ENCODE data around the gene AVPR2. TPM values are rescaled to one million over a fixed set of nuclear protein-coding genes. Genes with fewer than 3 reads are reported as not detected.

AVPR2 gene
- total RNA-seq, 6 donors from 2014 or later: 1.2 to 2.8 (median 1.4) TPM; not detected in 3

DNA sequence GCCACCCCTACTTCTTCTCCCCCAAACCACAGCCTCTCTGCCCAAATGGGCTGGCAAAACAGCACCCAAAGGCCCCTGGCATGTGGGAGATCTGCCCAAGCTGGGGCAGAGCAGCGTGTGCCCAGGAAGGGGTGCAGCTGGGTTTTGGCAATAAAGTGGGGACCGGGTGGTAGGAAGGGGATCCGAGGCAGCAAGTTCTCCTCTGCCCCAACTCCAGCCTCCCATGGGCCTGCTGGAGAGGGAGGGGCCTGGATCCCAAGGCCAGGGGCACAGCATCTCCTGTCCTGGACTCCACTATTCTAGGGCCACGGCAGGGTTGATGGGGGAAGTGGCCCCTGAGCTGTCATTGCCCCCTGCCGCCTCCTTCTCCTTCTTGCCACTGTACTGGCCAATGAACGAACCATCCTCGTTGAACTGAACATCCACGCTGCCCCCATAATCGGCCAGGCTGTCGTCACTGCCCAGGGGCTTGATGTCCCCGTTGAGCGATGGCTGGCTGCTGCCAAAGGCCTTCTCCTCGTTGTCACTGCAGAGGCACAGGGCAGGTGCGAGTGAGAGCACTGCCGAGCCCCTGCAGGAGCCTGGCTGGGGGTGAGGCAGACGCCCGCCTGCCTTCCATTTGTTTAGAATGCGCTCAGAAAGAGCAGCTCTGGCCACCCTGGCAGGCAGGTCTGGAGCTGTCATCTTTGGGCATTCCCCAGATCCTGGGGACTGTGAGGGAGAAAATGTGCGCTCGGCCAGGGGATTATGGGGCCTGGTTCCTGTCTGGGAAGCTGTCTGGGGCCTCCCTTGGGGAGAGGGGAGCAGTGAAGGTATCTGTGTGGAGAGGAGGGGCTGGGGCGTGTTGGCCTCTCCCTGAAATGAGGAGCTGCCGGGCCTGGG, 41.9 kb upstream of the AVPR2 start:
- DNase-seq: no peak
- H3K9me3 ChIP-seq: no peaks in the 10 kb centered on the region
- no peak for ATAC-seq (ENCODE audit: low FRiP score in 2 of 2)
- WGBS, 2 donors: 68 to 76% methylated on average over 5 to 19 of the region's 22 CpGs
- no peak overlapping the region for H3K4me3 ChIP-seq
- no peak overlapping the region for H3K27ac ChIP-seq
- H3K36me3 ChIP-seq: no peaks in the 10 kb centered on the region
- H3K27me3 ChIP-seq: peaks cover 0 to 6% (median 0%) of the 10 kb centered on the region in 4 donors
- no peak for TF ChIP-seq POLR2AphosphoS5 (IDR thresholded peaks at IDR 0.05)
- TF ChIP-seq, protein P1, sequence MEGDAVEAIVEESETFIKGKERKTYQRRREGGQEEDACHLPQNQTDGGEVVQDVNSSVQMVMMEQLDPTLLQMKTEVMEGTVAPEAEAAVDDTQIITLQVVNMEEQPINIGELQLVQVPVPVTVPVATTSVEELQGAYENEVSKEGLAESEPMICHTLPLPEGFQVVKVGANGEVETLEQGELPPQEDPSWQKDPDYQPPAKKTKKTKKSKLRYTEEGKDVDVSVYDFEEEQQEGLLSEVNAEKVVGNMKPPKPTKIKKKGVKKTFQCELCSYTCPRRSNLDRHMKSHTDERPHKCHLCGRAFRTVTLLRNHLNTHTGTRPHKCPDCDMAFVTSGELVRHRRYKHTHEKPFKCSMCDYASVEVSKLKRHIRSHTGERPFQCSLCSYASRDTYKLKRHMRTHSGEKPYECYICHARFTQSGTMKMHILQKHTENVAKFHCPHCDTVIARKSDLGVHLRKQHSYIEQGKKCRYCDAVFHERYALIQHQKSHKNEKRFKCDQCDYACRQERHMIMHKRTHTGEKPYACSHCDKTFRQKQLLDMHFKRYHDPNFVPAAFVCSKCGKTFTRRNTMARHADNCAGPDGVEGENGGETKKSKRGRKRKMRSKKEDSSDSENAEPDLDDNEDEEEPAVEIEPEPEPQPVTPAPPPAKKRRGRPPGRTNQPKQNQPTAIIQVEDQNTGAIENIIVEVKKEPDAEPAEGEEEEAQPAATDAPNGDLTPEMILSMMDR (IDR thresholded peaks at IDR 0.05): no peak
- TF ChIP-seq POLR2A (IDR thresholded peaks at IDR 0.05): no peak
- TF ChIP-seq EP300 (IDR thresholded peaks at IDR 0.05): no peak
- H3K4me1 ChIP-seq: no peaks in the 10 kb centered on the region

DNA sequence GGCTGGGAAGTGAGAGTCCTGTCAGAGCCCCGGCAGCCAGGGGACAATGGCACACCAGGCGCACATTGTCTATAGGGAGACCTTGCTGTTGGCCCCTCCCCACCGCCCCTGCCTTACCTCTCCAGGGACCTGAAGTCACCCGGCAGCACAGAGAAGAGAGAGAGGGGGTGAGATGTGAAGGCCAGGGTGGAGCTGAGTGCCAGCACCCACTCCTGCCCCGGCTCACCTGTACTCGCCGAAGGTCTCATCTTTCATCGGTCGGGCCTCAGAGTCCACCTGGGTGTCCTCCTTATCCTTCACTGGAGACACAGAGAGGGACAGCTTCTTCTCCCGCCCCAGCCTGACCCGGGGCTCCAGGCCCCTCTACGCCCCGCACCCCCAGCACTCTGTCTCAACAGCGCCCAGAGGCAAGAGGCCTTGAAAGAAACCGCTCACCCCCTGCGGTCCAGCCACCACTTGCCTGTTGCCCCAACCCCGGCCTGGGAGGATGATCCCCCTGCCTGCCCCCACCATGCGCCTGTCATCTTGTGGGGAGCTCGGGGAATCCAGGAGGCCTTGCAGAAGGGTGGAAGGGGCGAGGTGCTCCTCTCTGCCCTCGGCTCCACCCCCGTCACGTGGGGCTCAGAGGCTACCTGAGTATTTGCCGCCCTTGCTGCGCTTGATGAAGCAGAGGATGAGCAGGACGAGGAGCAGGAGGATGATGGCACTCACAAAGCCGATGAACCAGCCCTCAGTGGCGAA, 41.1 kb upstream of the AVPR2 start:
- DNase-seq: no peak
- no peak overlapping the region for H3K27ac ChIP-seq
- WGBS, 2 donors: 66 to 68% methylated on average over 4 to 28 of the region's 28 CpGs

DNA sequence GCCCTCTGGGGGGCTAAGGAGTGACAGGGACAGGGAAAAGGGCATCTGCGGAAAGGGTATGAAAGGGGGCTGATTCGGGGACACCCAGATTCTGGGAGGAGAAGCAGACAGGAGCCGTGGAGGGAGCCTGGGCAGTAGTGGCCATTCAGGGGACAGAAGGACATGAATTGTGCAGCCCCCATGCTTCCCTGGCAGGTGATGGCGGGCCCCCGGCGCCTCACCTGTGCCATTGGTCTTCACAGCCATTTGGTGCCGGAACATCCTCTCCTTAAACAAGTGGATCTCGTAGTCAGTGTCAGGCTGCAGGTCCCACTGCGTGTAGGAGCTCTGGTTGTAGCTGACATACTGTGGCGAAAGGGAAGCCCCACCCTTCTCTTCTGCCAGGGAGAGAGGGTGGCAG, 40.4 kb upstream of the AVPR2 start:
- Histone ChIP-seq H3K4me1 (no peaks in the 10 kb centered on the region), H3K27me3 (peaks cover 0 to 6% (median 0%) of the 10 kb centered on the region in 4 donors), H3K36me3 (no peaks in the 10 kb centered on the region), H3K27ac (no peak overlapping the region), H3K4me3 (no peak overlapping the region), H3K9me3 (no peaks in the 10 kb centered on the region)
- TF ChIP-seq EP300 (IDR thresholded peaks at IDR 0.05) (no peak), POLR2A (IDR thresholded peaks at IDR 0.05) (no peak), POLR2AphosphoS5 (IDR thresholded peaks at IDR 0.05) (no peak)
- TF ChIP-seq, protein P1 (IDR thresholded peaks at IDR 0.05): no peak
- ATAC-seq (ENCODE audit: low FRiP score in 2 of 2) (no peak), DNase-seq (no peak)
- 82 to 84% methylated on average over 3 to 9 of the region's 10 CpGs for WGBS, 2 donors

More for the DNA sequence above, 41.1 kb upstream of the AVPR2 start:
- Histone ChIP-seq H3K36me3 (no peaks in the 10 kb centered on the region), H3K4me1 (no peaks in the 10 kb centered on the region), H3K9me3 (no peaks in the 10 kb centered on the region), H3K4me3 (no peak overlapping the region), H3K27me3 (peaks cover 0 to 6% (median 0%) of the 10 kb centered on the region in 4 donors)
- TF ChIP-seq, protein P1 (IDR thresholded peaks at IDR 0.05): no peak
- TF ChIP-seq EP300 (IDR thresholded peaks at IDR 0.05) (no peak), POLR2A (IDR thresholded peaks at IDR 0.05) (no peak), POLR2AphosphoS5 (IDR thresholded peaks at IDR 0.05) (no peak)
- no peak for ATAC-seq (ENCODE audit: low FRiP score in 2 of 2)

DNA sequence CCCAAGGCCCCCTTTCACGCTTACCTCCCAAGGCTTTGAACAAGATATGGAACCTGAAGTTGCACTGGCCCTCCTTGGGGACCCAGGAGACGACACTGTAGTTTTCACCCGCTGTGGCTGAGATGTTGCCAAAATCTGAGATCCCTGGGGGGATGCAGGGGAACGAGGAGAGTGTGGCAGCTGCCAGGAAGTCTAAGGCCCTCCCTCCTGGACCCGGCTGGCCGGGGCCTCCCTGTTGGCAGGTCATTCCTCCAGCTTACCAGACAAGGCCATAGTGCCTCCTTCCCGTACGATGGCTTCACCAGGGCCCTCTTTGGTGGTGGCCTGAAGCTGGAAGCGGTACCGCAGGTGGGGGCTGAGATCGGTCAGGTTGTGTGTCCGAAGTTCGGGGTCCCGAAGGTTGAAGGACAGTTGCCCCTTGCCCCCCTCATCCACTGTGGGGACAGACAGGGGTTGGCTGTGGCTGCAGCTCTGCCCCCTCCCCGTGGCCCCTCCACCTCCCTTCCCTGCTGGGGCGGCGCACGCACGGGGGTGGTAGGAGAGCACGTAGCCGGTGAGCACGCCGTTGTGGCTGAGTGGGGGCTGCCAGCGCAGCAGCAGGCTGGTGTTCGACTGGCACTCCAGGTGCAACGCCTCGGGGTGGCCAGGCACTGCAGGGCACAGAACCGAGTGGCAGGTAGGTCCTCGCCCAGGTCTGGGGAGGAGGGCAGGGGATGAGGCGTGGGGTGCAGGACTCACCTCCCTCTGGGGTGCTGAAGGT, 39.7 kb upstream of the AVPR2 start:
- H3K4me1 ChIP-seq: no peaks in the 10 kb centered on the region
- H3K36me3 ChIP-seq: no peaks in the 10 kb centered on the region
- TF ChIP-seq EP300 (IDR thresholded peaks at IDR 0.05) (no peak), POLR2A (IDR thresholded peaks at IDR 0.05) (no peak), POLR2AphosphoS5 (IDR thresholded peaks at IDR 0.05) (no peak)
- TF ChIP-seq, protein P1 (IDR thresholded peaks at IDR 0.05): no peak
- whole genome bisulfite sequencing, 2 donors: 87% methylated on average over 30 of the region's 30 CpGs; no CpG with 5 or more reads in 1 of the 2 donors
- DNase-seq: no peak
- no peaks in the 10 kb centered on the region for H3K9me3 ChIP-seq
- no peak overlapping the region for H3K4me3 ChIP-seq
- no peak overlapping the region for H3K27ac ChIP-seq
- H3K27me3 ChIP-seq: peaks cover 0 to 6% (median 0%) of the 10 kb centered on the region in 4 donors
- ATAC-seq (ENCODE audit: low FRiP score in 2 of 2): no peak

Data from upper lobe of left lung (tissue), 6 donors.